Breast epithelium (tissue), 4 donors: Measurements from ENCODE around the gene ZNF383. TPM values are rescaled to one million over a fixed set of nuclear protein-coding genes. Genes with fewer than 3 reads are reported as not detected.
"Not testable (repeated sequence)": the region's sequence is repeated elsewhere in the genome, so short reads cannot be mapped to it uniquely, and the experiment has no call there.

Experiments
- DNase-seq, 2 donors: peaks; one replicate each; pipeline ENCODE4 v3.0.0-alpha.2; 2019; ENCODE audit warnings: low spot score in 2 of 2
- H3K27ac ChIP-seq, 2 donors: fragments of 200-600 bp; sonication (generic) in 1 of 2; one replicate each; pipeline ENCODE4 v1.5.1; 2016 to 2019; ENCODE audit warnings: mild to moderate bottlenecking in 1 of 2
- H3K27me3 ChIP-seq, 2 donors: fragments of 200-600 bp; sonication (generic) in 1 of 2; one replicate each; pipeline versions ENCODE4 v1.5.1 to v1.6.0; 2017 to 2019; ENCODE audit warnings: control low read depth in 1 of 2, mild to moderate bottlenecking in 1 of 2
- H3K36me3 ChIP-seq: fragments of 200-600 bp; one replicate; pipeline ENCODE4 v1.5.1; 2019
- H3K4me1 ChIP-seq, 2 donors: fragments of 200-600 bp; sonication (generic); one replicate each; pipeline ENCODE4 v1.5.1; 2016 to 2019; ENCODE audit warnings: control low read depth in 1 of 2
- H3K4me3 ChIP-seq, 3 donors: fragments of 200-600 bp; sonication (generic); 1 replicate in 2 of 3; 2 replicates in 1 of 3; pipeline ENCODE4 v1.5.1; 2016 to 2019; ENCODE audit warnings: mild to moderate bottlenecking in 3 of 3, moderate library complexity in 2 of 3
- H3K9me3 ChIP-seq, 2 donors: fragments of 200-600 bp; sonication (generic) in 1 of 2; one replicate each; pipeline ENCODE4 v1.5.1; 2016 to 2019; ENCODE audit warnings: control low read depth in 1 of 2
- CTCF ChIP-seq, 3 donors: fragments of 450-650 bp; IDR thresholded peaks; one replicate each; pipeline ENCODE4 v1.5.1; 2016 to 2017; ENCODE audit warnings: antibody characterized with exemption in 3 of 3, mild to moderate bottlenecking in 3 of 3, moderate library complexity in 3 of 3
- POLR2A ChIP-seq: fragments of 450-650 bp; IDR thresholded peaks from one replicate; pipeline ENCODE4 v1.6.1; 2016; ENCODE audit warnings: antibody characterized with exemption, mild to moderate bottlenecking, moderate library complexity
- POLR2AphosphoS5 ChIP-seq, 3 donors: sonication (generic); formaldehyde crosslinking; IDR thresholded peaks; one replicate each; pipeline ENCODE4 v1.6.1; 2017; ENCODE audit warnings: antibody characterized with exemption in 3 of 3
- intact Hi-C: fragments of 100-400 bp; cut with DNase I; formaldehyde crosslinking; loops from one replicate; pipeline ENCODE4 v1.15.1; 2023; ENCODE audit warnings: low total_unique reads
- total RNA-seq, 3 donors: library from RNA; depleted of rRNA; stranded (reverse); fragments of >200 nt; gene quantifications; one replicate each; pipeline ENCODE4 v1.1.0, GENCODE V29; 2016

The ZNF383 gene
- total RNA-seq, result 10 to 100 TPM in 2 of 3 donors, 1 to 10 TPM in 1; 7.2 to 15.8 (median 10.5) TPM

- intact Hi-C loops, result no loop called here
- DNase-seq, result peak; percentile 77 to 83
- H3K27me3 ChIP-seq, result no peaks in the 10 kb centered on the region
- peak within 1 kb of the TSS; percentile 66 to 96 (median 84) for H3K4me3 ChIP-seq
- peak within 1 kb of the TSS; percentile 85 to 93 for H3K27ac ChIP-seq
- peaks cover 0 to 4% of the 10 kb centered on the region in 2 donors for H3K4me1 ChIP-seq
- no peaks in the 10 kb centered on the region for H3K36me3 ChIP-seq
- no peak for TF ChIP-seq CTCF (IDR thresholded peaks at IDR 0.05)
- TF ChIP-seq POLR2A, result peak; percentile 22
- TF ChIP-seq POLR2AphosphoS5 (IDR thresholded peaks at IDR 0.05), result peak; percentile 59 to 84 (median 77)
- peaks cover 6 to 11% of the 10 kb centered on the region in 2 donors for H3K9me3 ChIP-seq
Observed at GRCh38 chr19:37217775-37218591, at the start of gene ZNF383. Gene ZNF383 (plus strand): TSS chr19:37218214. CDS start chr19:37230454, 12,240 bp downstream.

DNA sequence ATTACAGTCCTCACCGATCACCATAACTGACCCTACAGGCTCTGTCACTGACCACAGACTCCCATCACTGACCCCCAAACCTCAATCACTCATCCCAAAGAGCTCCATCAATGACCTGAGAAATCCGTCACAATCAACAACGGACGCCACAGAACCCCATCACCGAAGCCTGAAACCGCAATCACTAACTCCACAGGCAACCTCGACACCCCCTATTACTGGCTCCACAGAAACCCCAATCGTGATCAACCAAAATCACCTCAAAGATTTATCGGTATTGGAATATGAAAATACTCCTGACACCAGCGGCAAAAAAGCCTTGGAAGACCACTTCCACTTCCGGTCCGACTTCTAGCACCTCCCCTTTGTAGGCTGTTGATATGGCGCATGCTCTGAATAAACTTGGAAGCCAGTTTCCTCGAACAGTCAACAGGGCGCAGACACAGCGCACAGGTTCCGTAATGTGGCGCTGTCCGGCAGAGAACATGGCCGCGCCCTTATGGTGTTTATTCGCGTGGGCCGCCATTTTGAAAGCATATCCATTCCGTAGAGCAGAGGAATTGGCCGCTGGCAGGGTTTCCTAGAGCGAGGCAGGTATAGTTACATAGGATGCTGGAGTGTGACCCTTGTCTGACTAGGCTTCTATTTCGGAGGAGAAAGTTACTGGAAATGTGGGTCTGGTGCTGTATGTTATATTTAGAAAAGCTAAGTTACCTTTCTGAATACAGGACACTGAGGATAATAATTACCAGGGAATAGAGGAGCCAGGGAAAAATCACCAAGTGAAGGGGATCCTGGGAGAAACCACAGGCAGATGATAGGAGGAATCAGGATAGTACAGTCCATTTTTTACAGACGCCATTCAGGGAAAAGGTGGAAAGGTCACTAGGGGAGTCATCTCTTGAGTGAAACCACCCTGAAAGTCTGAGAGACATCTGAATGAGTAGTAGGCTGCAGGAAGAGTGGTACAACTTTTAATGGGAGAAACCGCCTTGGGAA lies 45.3 kb upstream of the ZNF383 start, which contains the start of gene ZNF585A:
Gene ZNF585A (minus strand): TSS at position 328 of the 999 bp plus-strand sequence. CDS start 2,785 bp downstream, outside the sequence.
- Histone ChIP-seq H3K36me3 (peaks cover 7% of the 10 kb centered on the region), H3K27ac (peak within 1 kb of the TSS; percentile 78 to 87), H3K27me3 (no peaks in the 10 kb centered on the region), H3K9me3 (peaks cover 15 to 32% of the 10 kb centered on the region in 2 donors), H3K4me3 (peak within 1 kb of the TSS; percentile 59 to 79 (median 68)), H3K4me1 (no peaks in the 10 kb centered on the region)
- intact Hi-C loops, result no loop called here
- TF ChIP-seq POLR2AphosphoS5 (IDR thresholded peaks at IDR 0.05) (peak in 2 of 3 donors; percentile 63 to 74), POLR2A (peak; percentile 29), CTCF (IDR thresholded peaks at IDR 0.05) (peak in 1 of 3 donors; percentile 23)
- DNase-seq, result peak; percentile 89 to 93

- DNase-seq, H3K4me3 ChIP-seq: not testable (repeated sequence)
Observed at GRCh38 chr19:37186071-37186470, 31.9 kb upstream of the ZNF383 start.

GRCh38 chr19:37195248-37195647 lies 22.8 kb upstream of the ZNF383 start:
- DNase-seq, intact Hi-C loops, H3K4me3 ChIP-seq, H3K27ac ChIP-seq, H3K27me3 ChIP-seq, H3K36me3 ChIP-seq, H3K4me1 ChIP-seq: not testable (repeated sequence)
- H3K9me3 ChIP-seq, result peaks cover 74 to 94% of the 10 kb centered on the region in 2 donors

More at GRCh38 chr19:37186071-37186470, 31.9 kb upstream of the ZNF383 start:
- H3K27me3 ChIP-seq, H3K27ac ChIP-seq, intact Hi-C loops, H3K4me1 ChIP-seq: not testable (repeated sequence)
- Histone ChIP-seq H3K36me3 (peaks cover 27% of the 10 kb centered on the region), H3K9me3 (peaks cover 85 to 94% of the 10 kb centered on the region in 2 donors)

- H3K27me3 ChIP-seq, DNase-seq, H3K4me3 ChIP-seq, H3K27ac ChIP-seq, H3K4me1 ChIP-seq, intact Hi-C loops, H3K36me3 ChIP-seq: not testable (repeated sequence)
- H3K9me3 ChIP-seq, result peaks cover 60 to 87% of the 10 kb centered on the region in 2 donors
Observed at GRCh38 chr19:37197115-37197514, 20.9 kb upstream of the ZNF383 start.

DNA sequence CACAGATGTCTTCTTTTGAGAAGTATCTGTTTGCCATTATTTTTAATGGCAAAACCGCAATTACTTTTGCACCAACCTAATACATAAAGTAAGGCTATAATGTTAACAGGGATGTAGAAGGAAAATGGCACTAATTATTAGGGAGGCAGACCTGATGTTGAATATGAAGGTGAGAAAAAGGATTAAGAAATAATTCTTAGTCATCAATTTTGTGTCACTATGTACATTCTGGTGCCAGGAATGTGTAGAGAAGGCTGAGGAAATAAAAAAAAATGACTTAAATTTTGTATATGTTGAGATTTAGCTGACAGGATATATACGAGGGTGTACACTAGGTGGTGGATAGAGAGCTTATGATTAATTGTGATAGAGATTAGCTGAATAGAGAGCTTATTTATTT lies 20.2 kb upstream of the ZNF383 start:
- Histone ChIP-seq H3K27me3 (no peaks in the 10 kb centered on the region), H3K36me3 (no peaks in the 10 kb centered on the region), H3K9me3 (peaks cover 54 to 80% of the 10 kb centered on the region in 2 donors), H3K4me1 (no peaks in the 10 kb centered on the region), H3K27ac (no peak overlapping the region), H3K4me3 (no peak overlapping the region)
- intact Hi-C loops, result no loop called here
- TF ChIP-seq CTCF (IDR thresholded peaks at IDR 0.05) (no peak), POLR2A (no peak), POLR2AphosphoS5 (IDR thresholded peaks at IDR 0.05) (no peak)
- no peak for DNase-seq
